ENCODE results near the gene MED12L.

The MED12L gene

DNA sequence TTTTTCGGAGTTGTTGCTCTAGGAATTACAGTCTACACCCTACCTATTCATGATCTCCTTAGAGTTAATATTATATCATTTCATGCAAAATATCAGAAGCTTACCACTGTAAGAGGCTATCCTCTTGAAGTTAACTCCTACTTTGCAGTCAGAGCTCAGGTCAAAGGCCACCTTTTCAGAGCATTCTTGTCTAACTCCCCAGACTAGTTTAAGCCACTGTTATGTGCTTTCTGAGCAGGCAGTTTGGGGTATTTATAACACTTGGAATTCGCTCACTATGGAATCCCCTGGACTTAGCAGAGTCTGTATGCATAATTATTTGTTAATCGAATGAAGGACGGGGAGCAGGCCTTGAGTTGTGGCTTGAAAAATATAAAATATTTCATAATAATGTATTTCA is 21.7 kb downstream of the MED12L start:
- Histone ChIP-seq H3K4me3 (ENCODE audit: low read depth, low read length) (no peak overlapping the region), H3K4me1 (ENCODE audit: control insufficient read depth, insufficient read depth, low read length) (peaks cover 3% of the 10 kb centered on the region; the same call in 1 of the 2 replicates), H3K36me3 (ENCODE audit: control insufficient read depth in 2 of 2, insufficient read depth in 1 of 2, low read length in 2 of 2) (no peaks in the 10 kb centered on the region), H3K27ac (ENCODE audit: extremely low read depth, low read depth, low read length) (no peak overlapping the region), H3K9me3 (ENCODE audit: control insufficient read depth, insufficient read depth, low read depth, low read length) (no peaks in the 10 kb centered on the region)
- ChIA-PET CTCF (interaction anchor here (0.5 to 0.7 kb wide), 2 partner anchors 23 to 26 kb away, joined by 3 read pairs; no protein-coding TSS in a partner anchor), POLR2A (interaction anchor here (0.6 kb wide), 1 partner anchor 15 kb away, joined by 3 read pairs; no protein-coding TSS in a partner anchor)
- TF ChIP-seq ZNF843 (tag by site-specific recombination; IDR thresholded peaks at IDR 0.05), result no peak
- TF ChIP-seq ZNF155 (tag by site-specific recombination; IDR thresholded peaks at IDR 0.05), result no peak
- TF ChIP-seq, protein P1, sequence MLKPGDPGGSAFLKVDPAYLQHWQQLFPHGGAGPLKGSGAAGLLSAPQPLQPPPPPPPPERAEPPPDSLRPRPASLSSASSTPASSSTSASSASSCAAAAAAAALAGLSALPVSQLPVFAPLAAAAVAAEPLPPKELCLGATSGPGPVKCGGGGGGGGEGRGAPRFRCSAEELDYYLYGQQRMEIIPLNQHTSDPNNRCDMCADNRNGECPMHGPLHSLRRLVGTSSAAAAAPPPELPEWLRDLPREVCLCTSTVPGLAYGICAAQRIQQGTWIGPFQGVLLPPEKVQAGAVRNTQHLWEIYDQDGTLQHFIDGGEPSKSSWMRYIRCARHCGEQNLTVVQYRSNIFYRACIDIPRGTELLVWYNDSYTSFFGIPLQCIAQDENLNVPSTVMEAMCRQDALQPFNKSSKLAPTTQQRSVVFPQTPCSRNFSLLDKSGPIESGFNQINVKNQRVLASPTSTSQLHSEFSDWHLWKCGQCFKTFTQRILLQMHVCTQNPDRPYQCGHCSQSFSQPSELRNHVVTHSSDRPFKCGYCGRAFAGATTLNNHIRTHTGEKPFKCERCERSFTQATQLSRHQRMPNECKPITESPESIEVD (tag by site-specific recombination; IDR thresholded peaks at IDR 0.05), result no peak
- TF ChIP-seq, protein P2, sequence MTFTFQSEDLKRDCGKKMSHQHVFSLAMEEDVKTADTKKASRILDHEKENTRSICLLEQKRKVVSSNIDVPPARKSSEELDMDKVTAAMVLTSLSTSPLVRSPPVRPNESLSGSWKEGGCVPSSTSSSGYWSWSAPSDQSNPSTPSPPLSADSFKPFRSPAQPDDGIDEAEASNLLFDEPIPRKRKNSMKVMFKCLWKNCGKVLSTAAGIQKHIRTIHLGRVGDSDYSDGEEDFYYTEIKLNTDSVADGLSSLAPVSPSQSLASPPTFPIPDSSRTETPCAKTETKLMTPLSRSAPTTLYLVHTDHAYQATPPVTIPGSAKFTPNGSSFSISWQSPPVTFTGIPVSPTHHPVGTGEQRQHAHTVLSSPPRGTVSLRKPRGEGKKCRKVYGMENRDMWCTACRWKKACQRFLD (tag by site-specific recombination; IDR thresholded peaks at IDR 0.05), result no peak
- TF ChIP-seq ZBTB21 (tag by site-specific recombination; IDR thresholded peaks at IDR 0.05), result no peak
- TF ChIP-seq ZNF426 (tag by site-specific recombination; IDR thresholded peaks at IDR 0.05), result no peak
- TF ChIP-seq ZIC2 (tag by site-specific recombination; IDR thresholded peaks at IDR 0.05), result no peak
- TF ChIP-seq, protein P3, sequence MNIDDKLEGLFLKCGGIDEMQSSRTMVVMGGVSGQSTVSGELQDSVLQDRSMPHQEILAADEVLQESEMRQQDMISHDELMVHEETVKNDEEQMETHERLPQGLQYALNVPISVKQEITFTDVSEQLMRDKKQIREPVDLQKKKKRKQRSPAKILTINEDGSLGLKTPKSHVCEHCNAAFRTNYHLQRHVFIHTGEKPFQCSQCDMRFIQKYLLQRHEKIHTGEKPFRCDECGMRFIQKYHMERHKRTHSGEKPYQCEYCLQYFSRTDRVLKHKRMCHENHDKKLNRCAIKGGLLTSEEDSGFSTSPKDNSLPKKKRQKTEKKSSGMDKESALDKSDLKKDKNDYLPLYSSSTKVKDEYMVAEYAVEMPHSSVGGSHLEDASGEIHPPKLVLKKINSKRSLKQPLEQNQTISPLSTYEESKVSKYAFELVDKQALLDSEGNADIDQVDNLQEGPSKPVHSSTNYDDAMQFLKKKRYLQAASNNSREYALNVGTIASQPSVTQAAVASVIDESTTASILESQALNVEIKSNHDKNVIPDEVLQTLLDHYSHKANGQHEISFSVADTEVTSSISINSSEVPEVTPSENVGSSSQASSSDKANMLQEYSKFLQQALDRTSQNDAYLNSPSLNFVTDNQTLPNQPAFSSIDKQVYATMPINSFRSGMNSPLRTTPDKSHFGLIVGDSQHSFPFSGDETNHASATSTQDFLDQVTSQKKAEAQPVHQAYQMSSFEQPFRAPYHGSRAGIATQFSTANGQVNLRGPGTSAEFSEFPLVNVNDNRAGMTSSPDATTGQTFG (tag by site-specific recombination; IDR thresholded peaks at IDR 0.05; ENCODE audit: borderline replicate concordance), result no peak
- TF ChIP-seq REPIN1 (tag by site-specific recombination; IDR thresholded peaks at IDR 0.05; ENCODE audit: low read depth), result no peak
- no peak for TF ChIP-seq ZFP69B (tag by site-specific recombination; IDR thresholded peaks at IDR 0.05)

DNA sequence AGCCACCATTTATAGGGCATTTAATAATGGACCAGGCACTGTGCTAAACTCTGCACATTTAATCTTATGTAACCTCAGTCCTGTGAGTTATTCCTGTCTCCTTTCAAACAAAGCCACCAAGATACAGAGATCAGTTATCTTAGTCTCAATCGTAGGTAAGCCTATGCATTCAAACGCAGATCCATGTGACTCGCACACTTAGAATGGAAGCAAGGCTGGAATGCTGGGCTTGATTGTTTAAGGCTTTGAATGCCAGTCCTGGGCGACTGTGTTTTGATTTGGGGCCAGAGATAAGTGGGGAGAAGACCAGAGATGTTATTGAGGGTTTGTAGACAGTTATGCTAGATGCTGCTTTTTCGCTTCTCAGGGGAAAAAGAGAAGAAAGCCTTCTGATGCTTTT is 22.2 kb downstream of the MED12L start:
- Histone ChIP-seq H3K27ac (ENCODE audit: extremely low read depth, low read depth, low read length) (no peak overlapping the region), H3K4me3 (ENCODE audit: low read depth, low read length) (no peak overlapping the region), H3K4me1 (ENCODE audit: control insufficient read depth, insufficient read depth, low read length) (no peaks in the 10 kb centered on the region), H3K36me3 (ENCODE audit: control insufficient read depth in 2 of 2, insufficient read depth in 1 of 2, low read length in 2 of 2) (no peaks in the 10 kb centered on the region), H3K9me3 (ENCODE audit: control insufficient read depth, insufficient read depth, low read depth, low read length) (no peaks in the 10 kb centered on the region)
- ChIA-PET CTCF (interaction anchor here (0.5 kb wide), 1 partner anchor 26 kb away, joined by 3 read pairs; no protein-coding TSS in a partner anchor), POLR2A (no interaction called here)
- TF ChIP-seq ZNF302 (tag by site-specific recombination; IDR thresholded peaks at IDR 0.05; ENCODE audit: low read depth) (no peak), ZBTB20 (tag by site-specific recombination; IDR thresholded peaks at IDR 0.05) (no peak), ZNF354C (tag by site-specific recombination; IDR thresholded peaks at IDR 0.05; ENCODE audit: borderline replicate concordance, low read depth) (no peak), TRIM28 (IDR thresholded peaks at IDR 0.05; ENCODE audit: borderline replicate concordance, low read length) (no peak), ZFP37 (tag by site-specific recombination; IDR thresholded peaks at IDR 0.05) (no peak), KLF10 (tag by site-specific recombination; IDR thresholded peaks at IDR 0.05) (no peak), GLIS2 (tag by site-specific recombination; IDR thresholded peaks at IDR 0.05) (no peak), ZNF157 (tag by site-specific recombination; IDR thresholded peaks at IDR 0.05) (no peak)
- TF ChIP-seq, protein P4, sequence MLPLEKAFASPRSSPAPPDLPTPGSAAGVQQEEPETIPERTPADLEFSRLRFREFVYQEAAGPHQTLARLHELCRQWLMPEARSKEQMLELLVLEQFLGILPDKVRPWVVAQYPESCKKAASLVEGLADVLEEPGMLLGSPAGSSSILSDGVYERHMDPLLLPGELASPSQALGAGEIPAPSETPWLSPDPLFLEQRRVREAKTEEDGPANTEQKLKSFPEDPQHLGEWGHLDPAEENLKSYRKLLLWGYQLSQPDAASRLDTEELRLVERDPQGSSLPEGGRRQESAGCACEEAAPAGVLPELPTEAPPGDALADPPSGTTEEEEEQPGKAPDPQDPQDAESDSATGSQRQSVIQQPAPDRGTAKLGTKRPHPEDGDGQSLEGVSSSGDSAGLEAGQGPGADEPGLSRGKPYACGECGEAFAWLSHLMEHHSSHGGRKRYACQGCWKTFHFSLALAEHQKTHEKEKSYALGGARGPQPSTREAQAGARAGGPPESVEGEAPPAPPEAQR (tag by site-specific recombination; IDR thresholded peaks at IDR 0.05), result no peak
- TF ChIP-seq, protein P5, sequence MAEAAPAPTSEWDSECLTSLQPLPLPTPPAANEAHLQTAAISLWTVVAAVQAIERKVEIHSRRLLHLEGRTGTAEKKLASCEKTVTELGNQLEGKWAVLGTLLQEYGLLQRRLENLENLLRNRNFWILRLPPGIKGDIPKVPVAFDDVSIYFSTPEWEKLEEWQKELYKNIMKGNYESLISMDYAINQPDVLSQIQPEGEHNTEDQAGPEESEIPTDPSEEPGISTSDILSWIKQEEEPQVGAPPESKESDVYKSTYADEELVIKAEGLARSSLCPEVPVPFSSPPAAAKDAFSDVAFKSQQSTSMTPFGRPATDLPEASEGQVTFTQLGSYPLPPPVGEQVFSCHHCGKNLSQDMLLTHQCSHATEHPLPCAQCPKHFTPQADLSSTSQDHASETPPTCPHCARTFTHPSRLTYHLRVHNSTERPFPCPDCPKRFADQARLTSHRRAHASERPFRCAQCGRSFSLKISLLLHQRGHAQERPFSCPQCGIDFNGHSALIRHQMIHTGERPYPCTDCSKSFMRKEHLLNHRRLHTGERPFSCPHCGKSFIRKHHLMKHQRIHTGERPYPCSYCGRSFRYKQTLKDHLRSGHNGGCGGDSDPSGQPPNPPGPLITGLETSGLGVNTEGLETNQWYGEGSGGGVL (tag by site-specific recombination; IDR thresholded peaks at IDR 0.05), result no peak
- TF ChIP-seq, protein P6, sequence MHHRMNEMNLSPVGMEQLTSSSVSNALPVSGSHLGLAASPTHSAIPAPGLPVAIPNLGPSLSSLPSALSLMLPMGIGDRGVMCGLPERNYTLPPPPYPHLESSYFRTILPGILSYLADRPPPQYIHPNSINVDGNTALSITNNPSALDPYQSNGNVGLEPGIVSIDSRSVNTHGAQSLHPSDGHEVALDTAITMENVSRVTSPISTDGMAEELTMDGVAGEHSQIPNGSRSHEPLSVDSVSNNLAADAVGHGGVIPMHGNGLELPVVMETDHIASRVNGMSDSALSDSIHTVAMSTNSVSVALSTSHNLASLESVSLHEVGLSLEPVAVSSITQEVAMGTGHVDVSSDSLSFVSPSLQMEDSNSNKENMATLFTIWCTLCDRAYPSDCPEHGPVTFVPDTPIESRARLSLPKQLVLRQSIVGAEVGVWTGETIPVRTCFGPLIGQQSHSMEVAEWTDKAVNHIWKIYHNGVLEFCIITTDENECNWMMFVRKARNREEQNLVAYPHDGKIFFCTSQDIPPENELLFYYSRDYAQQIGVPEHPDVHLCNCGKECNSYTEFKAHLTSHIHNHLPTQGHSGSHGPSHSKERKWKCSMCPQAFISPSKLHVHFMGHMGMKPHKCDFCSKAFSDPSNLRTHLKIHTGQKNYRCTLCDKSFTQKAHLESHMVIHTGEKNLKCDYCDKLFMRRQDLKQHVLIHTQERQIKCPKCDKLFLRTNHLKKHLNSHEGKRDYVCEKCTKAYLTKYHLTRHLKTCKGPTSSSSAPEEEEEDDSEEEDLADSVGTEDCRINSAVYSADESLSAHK (tag by site-specific recombination; IDR thresholded peaks at IDR 0.05), result no peak
- TF ChIP-seq, protein P7, sequence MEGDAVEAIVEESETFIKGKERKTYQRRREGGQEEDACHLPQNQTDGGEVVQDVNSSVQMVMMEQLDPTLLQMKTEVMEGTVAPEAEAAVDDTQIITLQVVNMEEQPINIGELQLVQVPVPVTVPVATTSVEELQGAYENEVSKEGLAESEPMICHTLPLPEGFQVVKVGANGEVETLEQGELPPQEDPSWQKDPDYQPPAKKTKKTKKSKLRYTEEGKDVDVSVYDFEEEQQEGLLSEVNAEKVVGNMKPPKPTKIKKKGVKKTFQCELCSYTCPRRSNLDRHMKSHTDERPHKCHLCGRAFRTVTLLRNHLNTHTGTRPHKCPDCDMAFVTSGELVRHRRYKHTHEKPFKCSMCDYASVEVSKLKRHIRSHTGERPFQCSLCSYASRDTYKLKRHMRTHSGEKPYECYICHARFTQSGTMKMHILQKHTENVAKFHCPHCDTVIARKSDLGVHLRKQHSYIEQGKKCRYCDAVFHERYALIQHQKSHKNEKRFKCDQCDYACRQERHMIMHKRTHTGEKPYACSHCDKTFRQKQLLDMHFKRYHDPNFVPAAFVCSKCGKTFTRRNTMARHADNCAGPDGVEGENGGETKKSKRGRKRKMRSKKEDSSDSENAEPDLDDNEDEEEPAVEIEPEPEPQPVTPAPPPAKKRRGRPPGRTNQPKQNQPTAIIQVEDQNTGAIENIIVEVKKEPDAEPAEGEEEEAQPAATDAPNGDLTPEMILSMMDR (tag by site-specific recombination; IDR thresholded peaks at IDR 0.05), result no peak

All from HEK293 (cell line).